ENCODE results near the gene ARHGAP18.

ARHGAP18 gene

GRCh38 chr6:129651291-129651691 is 58.7 kb downstream of the ARHGAP18 start:
- TF ChIP-seq CTCF (IDR thresholded peaks at IDR 0.05; ENCODE audit: low read length): no peak
- no peak for TF ChIP-seq EZH2 (optimal IDR thresholded peaks at IDR 0.05; ENCODE audit: low read depth, low read length)
- TF ChIP-seq EZH2phosphoT487 (IDR thresholded peaks at IDR 0.05; ENCODE audit: low read length): no peak
- H3K27ac ChIP-seq (ENCODE audit: low read length): peak overlapping the region; percentile 32; the same call in 1 of the 2 replicates
- DNase-seq: peak; percentile 53
- H3F3A ChIP-seq (ENCODE audit: insufficient read depth, low read length): peaks cover 7% of the 10 kb centered on the region; the same call in 1 of the 2 replicates
- H3K4me1 ChIP-seq (ENCODE audit: low read length): peaks cover 46% of the 10 kb centered on the region
- H3K79me2 ChIP-seq (ENCODE audit: low read length): peaks cover 52% of the 10 kb centered on the region
- no peaks in the 10 kb centered on the region for H4K20me1 ChIP-seq (ENCODE audit: insufficient read depth, low read length)
- H2AFZ ChIP-seq (ENCODE audit: low read length): no peak overlapping the region
- H3K27me3 ChIP-seq (replicated peaks; ENCODE audit: insufficient read depth, low read length): no peaks in the 10 kb centered on the region
- H3K4me2 ChIP-seq (ENCODE audit: low read depth, low read length): peak overlapping the region; percentile 55
- no peak overlapping the region for H3K9ac ChIP-seq (ENCODE audit: low read length)
- H3K9me2 ChIP-seq (replicated peaks; ENCODE audit: insufficient read depth, low read length): no peaks in the 10 kb centered on the region
- H3K9me3 ChIP-seq (replicated peaks; ENCODE audit: insufficient read depth, low read length): no peaks in the 10 kb centered on the region
- H3K4me3 ChIP-seq (ENCODE audit: low read length): peak overlapping the region; percentile 23; the same call in 1 of the 2 replicates
- no peaks in the 10 kb centered on the region for H3K36me3 ChIP-seq (replicated peaks; ENCODE audit: insufficient read depth, low read length)

- Histone ChIP-seq H3K4me1 (ENCODE audit: low read length) (peaks cover 52% of the 10 kb centered on the region), H3K9ac (ENCODE audit: low read length) (no peak overlapping the region), H3K9me3 (replicated peaks; ENCODE audit: insufficient read depth, low read length) (no peaks in the 10 kb centered on the region), H3K4me3 (ENCODE audit: low read length) (no peak overlapping the region), H2AFZ (ENCODE audit: low read length) (no peak overlapping the region), H3K4me2 (ENCODE audit: low read depth, low read length) (no peak overlapping the region), H3F3A (ENCODE audit: insufficient read depth, low read length) (peaks cover 7% of the 10 kb centered on the region; the same call in 1 of the 2 replicates), H3K79me2 (ENCODE audit: low read length) (peaks cover 46% of the 10 kb centered on the region), H3K27me3 (replicated peaks; ENCODE audit: insufficient read depth, low read length) (no peaks in the 10 kb centered on the region), H4K20me1 (ENCODE audit: insufficient read depth, low read length) (no peaks in the 10 kb centered on the region), H3K36me3 (replicated peaks; ENCODE audit: insufficient read depth, low read length) (no peaks in the 10 kb centered on the region), H3K27ac (ENCODE audit: low read length) (no peak overlapping the region), H3K9me2 (replicated peaks; ENCODE audit: insufficient read depth, low read length) (no peaks in the 10 kb centered on the region)
- TF ChIP-seq CTCF (IDR thresholded peaks at IDR 0.05; ENCODE audit: low read length) (no peak), EZH2phosphoT487 (IDR thresholded peaks at IDR 0.05; ENCODE audit: low read length) (no peak), EZH2 (optimal IDR thresholded peaks at IDR 0.05; ENCODE audit: low read depth, low read length) (no peak)
- DNase-seq: no peak
These were observed 61.0 kb downstream of the ARHGAP18 start for GRCh38 chr6:129648819-129649491.

- Histone ChIP-seq H3K4me2 (ENCODE audit: low read depth, low read length) (peak overlapping the region; percentile 31; the same call in 1 of the 2 replicates), H3K9ac (ENCODE audit: low read length) (no peak overlapping the region), H2AFZ (ENCODE audit: low read length) (no peak overlapping the region)
These were observed 62.9 kb downstream of the ARHGAP18 start for GRCh38 chr6:129647044-129647443.

More at GRCh38 chr6:129647044-129647443, 62.9 kb downstream of the ARHGAP18 start:
- Histone ChIP-seq H3K36me3 (replicated peaks; ENCODE audit: insufficient read depth, low read length) (no peaks in the 10 kb centered on the region), H3K79me2 (ENCODE audit: low read length) (peaks cover 42% of the 10 kb centered on the region), H3F3A (ENCODE audit: insufficient read depth, low read length) (peaks cover 7% of the 10 kb centered on the region; the same call in 1 of the 2 replicates), H3K27me3 (replicated peaks; ENCODE audit: insufficient read depth, low read length) (no peaks in the 10 kb centered on the region), H3K9me3 (replicated peaks; ENCODE audit: insufficient read depth, low read length) (no peaks in the 10 kb centered on the region), H3K4me3 (ENCODE audit: low read length) (no peak overlapping the region), H3K9me2 (replicated peaks; ENCODE audit: insufficient read depth, low read length) (no peaks in the 10 kb centered on the region), H3K4me1 (ENCODE audit: low read length) (peaks cover 40% of the 10 kb centered on the region), H4K20me1 (ENCODE audit: insufficient read depth, low read length) (no peaks in the 10 kb centered on the region), H3K27ac (ENCODE audit: low read length) (peak overlapping the region; percentile 8; the same call in 1 of the 2 replicates)
- no peak for TF ChIP-seq CTCF (IDR thresholded peaks at IDR 0.05; ENCODE audit: low read length)
- TF ChIP-seq EZH2phosphoT487 (IDR thresholded peaks at IDR 0.05; ENCODE audit: low read length): no peak
- no peak for TF ChIP-seq EZH2 (optimal IDR thresholded peaks at IDR 0.05; ENCODE audit: low read depth, low read length)
- DNase-seq: no peak
